Activated gamma-delta T cell (primary cell): Measurements from ENCODE around the gene PCDH19.

Experiments used
- DNase-seq: peaks from one replicate; lab custom pipeline; 2025; lab: John Stamatoyannopoulos, UW

Gene PCDH19

DNA sequence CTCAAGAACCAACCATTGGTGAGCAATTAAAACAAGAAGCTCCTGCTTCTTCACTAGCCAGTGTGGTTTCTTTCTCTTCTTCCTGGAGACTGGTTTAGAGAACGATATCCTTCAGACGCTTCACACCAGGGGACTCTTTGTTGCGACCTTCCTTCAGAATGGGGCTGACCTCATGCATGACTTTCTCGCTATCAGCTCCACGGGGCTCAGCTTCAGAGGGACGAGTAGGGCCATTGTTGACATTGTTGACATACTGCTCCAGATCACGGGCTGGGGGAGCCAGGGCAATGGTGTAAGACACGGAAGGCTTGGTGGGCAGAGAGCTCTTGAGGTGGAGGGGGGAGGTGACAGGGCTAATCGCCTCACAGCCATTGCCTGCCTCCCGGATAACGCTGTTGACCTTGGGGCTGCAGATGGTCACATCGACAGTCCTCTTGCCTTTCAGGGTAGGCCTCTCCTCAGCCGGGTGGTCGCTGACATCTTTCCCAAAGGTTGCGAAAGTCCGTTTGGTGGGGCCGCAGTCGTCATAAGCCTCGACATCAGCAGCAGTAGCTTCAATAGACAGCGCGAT lies 113.8 kb downstream of the PCDH19 start:
- no peak for DNase-seq

DNA sequence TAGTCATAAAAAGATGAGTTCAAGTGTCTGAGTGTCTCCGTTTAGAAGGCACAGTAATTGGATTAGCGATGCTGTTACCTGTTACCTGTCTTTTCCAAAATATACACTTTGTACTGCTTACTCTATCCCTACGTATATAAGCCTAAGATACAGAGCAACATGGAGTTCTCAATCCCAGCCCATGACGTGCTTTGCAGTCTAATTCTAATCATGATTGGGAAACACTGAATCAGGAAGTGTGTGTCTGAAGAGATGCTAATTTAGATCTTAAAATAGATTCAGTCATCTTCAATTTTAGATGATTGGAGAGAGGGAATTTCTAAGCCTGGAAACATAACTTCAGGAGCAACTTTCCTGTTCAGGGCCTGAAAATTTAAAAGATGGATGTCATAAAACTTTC lies 115.1 kb downstream of the PCDH19 start:
- DNase-seq: no peak

DNA sequence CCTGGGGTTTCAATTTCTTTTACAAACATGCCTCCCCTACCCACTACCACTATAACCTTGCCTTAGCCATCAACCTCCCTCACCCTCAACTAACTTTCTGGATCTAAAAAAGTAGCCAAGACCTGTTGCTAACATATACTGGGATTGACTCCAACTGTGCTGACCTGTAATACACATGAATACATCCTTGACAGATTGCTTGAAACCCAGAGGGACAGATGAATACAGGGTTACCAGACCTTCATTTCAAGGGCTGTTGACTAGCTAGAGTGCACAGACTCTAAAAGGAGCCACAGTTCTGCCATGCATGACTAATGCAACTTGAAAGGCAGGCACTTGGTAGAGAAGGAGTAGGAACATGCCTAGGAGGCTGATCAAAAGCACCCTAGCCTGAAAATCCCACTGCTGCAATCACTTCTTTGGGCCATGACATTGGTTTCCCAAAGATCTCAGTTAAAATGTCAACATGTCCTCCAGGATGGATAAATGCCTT lies 121.0 kb downstream of the PCDH19 start:
- DNase-seq: no peak

DNA sequence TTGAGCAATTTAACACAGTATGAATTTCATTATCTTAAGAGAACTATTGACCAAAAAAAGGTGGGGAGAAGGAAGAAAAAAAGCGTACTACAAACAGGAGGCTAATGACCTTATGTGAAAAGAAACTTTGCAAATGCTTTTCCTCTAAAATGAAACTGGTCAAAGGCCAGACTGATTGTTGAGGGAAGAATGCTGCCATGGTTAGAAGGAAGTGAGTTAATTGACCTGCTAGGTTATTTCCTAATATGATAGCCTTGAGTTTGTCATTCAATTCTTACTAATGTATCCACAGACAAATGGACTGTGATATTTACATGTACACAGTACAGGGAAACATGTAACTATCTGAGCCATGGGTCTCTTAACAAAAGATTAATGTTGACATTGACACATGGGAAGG lies 132.8 kb downstream of the PCDH19 start:
- no peak for DNase-seq

DNA sequence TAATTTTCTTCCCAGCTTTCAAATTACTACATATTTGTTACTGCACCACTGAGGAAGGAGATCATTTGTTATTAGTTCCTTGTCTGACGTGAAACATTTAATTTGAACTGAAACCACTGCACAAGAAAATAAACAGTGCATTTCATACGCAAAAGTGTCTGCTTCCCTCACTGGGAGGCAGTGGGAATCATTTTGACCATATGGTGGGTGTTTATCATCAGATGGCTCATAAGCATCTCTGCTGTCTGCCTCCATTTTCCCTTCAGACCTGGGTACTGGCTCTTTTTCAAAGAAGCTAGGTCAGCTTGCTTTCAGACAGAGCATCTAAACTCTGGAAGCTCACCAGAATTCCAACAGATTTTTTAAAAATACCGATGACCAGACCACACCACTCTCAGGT lies 135.2 kb downstream of the PCDH19 start:
- DNase-seq: no peak

DNA sequence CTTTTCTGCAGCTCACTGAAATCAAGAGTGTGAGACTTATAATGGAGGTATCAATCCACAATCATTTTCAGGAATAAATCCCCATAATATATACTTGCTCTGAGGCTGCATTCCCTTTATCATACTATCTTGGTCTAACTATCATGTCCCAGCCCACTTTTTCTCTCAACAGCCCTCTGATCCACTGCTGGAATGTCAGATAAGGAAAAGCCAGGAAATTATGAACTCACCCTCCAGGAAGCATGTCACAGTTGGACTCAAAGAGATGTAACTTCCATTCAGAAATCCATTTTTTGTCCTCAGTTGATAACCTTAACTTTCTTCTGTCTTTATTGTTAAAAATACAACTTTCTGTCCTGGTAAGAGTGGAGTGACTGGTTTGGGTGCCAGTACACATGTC lies 144.9 kb downstream of the PCDH19 start:
- no peak for DNase-seq

DNA sequence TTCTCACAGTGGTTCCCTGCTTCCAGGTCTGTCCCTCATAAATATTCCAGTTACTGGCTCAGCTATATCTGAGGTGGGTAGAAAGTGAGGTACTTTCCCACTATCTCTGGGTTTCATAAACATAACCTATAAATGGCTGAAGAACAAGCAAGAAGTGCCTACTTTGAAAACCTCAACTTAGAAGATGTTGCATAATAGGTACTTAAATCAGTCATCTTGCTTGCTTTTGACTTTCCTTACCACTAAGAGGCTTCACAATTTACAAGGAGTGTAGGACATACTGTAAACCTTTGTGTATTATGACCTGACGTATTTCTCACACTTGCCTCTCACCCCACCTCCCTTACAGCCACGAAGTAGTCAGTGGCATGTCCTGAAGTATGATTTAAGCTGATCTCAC lies 145.9 kb downstream of the PCDH19 start:
- DNase-seq: no peak

DNA sequence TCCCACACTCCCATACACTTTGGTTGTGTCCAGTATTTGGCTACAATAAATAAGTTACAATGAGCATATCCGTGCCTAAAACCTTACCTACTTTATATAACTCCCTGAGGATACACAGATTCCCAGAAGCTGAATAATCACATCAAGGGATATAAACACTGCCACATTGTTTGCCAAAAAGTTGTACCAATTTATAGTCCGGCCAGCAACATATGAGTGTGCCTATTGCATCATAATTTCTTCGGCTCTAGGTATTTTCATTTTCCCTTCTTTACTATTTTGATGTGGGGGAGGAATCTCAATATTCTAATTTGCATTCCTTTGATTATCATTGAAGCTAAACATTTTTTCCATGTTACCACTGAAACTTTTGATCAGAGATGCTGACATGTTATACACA lies 146.4 kb downstream of the PCDH19 start:
- DNase-seq: no peak

DNA sequence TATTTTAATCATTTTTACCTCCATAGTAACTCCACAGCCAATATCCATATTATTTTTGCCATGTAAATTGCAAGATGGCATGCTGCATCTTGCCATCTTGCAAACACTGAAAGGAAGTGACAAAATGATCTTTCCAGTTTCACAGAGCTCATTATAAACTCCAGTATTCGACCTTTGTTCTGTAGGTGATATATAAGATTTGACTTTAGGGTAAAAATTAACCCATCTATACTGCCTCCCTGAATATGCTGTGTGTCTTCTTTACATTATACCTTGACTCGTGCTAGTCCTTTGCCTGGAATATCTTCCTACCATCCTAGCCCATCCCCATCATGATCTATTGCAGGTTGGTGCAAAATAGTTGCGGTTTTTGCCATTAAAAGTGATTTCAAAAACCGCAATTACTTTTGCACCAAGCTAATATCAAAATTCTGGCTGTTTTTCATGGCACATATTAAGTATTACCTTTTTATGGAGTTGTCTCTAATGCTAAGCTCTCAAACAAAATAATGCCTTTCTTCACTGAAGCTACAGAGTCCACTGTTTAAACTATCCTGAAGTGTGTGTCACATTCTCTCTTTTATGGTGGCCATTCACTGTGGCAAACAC lies 161.1 kb downstream of the PCDH19 start:
- DNase-seq: no peak

DNA sequence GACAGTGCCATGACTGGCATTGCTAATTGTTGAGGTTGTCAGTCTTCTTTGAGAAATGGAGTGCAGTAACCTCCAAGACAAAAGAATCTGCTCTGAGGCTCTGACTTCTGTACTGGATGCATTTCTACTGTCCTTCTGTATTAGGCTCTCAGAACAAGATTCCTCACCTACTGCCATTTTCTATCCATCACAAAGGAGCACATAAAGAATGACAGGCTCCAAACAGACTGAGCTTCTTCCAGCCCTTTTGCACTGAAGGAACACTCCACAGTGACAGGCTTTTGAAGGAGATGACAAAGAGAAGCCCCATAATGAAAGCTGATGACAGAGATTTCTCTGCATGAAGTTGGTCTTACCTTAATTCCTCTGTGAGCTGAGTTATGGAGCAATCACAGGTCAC lies 162.2 kb downstream of the PCDH19 start:
- no peak for DNase-seq

DNA sequence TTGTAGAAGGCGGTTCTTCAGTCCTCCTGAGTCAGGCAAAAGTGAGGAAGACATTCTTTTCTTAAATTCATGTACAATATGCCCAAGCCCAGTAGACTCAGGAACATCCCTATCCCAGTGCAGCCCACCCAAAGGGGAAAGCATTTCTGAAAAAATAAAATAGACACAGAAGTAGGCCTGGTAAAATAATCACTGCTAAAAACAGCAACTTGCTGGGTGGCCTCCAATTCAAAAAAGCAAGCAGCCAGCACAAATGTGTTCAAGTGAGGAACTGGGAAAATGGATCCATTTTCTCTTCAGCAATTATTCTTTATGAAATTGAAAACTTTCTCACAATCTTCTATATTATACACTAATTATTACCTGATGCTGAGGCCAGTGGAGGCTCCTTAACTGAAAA lies 165.4 kb downstream of the PCDH19 start:
- no peak for DNase-seq
